ENCODE measurements around the gene RNF17.
"Not testable (repeated sequence)": the region's sequence is repeated elsewhere in the genome, so short reads cannot be mapped to it uniquely, and the experiment has no call there.

Gene RNF17

GRCh38 chr13:24742294-24742693 lies 21.7 kb upstream of the RNF17 start:
- DNase-seq (ENCODE audit: low read depth in 2 of 2, low spot score in 1 of 2), result no peak

GRCh38 chr13:24742977-24743376 lies 21.0 kb upstream of the RNF17 start:
- DNase-seq (ENCODE audit: low read depth in 2 of 2, low spot score in 1 of 2), result no peak

- DNase-seq (ENCODE audit: low read depth in 2 of 2, low spot score in 1 of 2), result no peak
Measured at GRCh38 chr13:24744247-24744646, 19.7 kb upstream of the RNF17 start.

- no peak for DNase-seq (ENCODE audit: low read depth in 2 of 2, low spot score in 1 of 2)
Measured at GRCh38 chr13:24745516-24745860, 18.5 kb upstream of the RNF17 start.

GRCh38 chr13:24745861-24746617 lies 17.9 kb upstream of the RNF17 start:
- DNase-seq (ENCODE audit: low read depth in 2 of 2, low spot score in 1 of 2), result no peak

- DNase-seq (ENCODE audit: low read depth in 2 of 2, low spot score in 1 of 2), result no peak
Measured at GRCh38 chr13:24746618-24747247, 17.2 kb upstream of the RNF17 start.

GRCh38 chr13:24747248-24748060 lies 16.5 kb upstream of the RNF17 start:
- DNase-seq (ENCODE audit: low read depth in 2 of 2, low spot score in 1 of 2), result no peak

GRCh38 chr13:24748061-24748400 lies 15.9 kb upstream of the RNF17 start:
- DNase-seq (ENCODE audit: low read depth in 2 of 2, low spot score in 1 of 2), result no peak

GRCh38 chr13:24759197-24759596 lies 4.8 kb upstream of the RNF17 start:
- DNase-seq (ENCODE audit: low read depth in 2 of 2, low spot score in 1 of 2), result no peak

GRCh38 chr13:24764276-24764630 lies 284 bp downstream of the RNF17 start:
- no peak for DNase-seq (ENCODE audit: low read depth in 2 of 2, low spot score in 1 of 2)

- no peak for DNase-seq (ENCODE audit: low read depth in 2 of 2, low spot score in 1 of 2)
Measured at GRCh38 chr13:24777171-24777570, 13.2 kb downstream of the RNF17 start.

- no peak for DNase-seq (ENCODE audit: low read depth in 2 of 2, low spot score in 1 of 2)
Measured at GRCh38 chr13:24784319-24784718, 20.4 kb downstream of the RNF17 start.

GRCh38 chr13:24788538-24788937 lies 24.6 kb downstream of the RNF17 start:
- DNase-seq (ENCODE audit: low read depth in 2 of 2, low spot score in 1 of 2), result no peak

GRCh38 chr13:24802074-24802473 lies 38.1 kb downstream of the RNF17 start:
- no peak for DNase-seq (ENCODE audit: low read depth in 2 of 2, low spot score in 1 of 2)

GRCh38 chr13:24821207-24821606 lies 57.2 kb downstream of the RNF17 start:
- DNase-seq (ENCODE audit: low read depth in 2 of 2, low spot score in 1 of 2), result no peak

- DNase-seq (ENCODE audit: low read depth in 2 of 2, low spot score in 1 of 2), result no peak
Measured at GRCh38 chr13:24822640-24823039, 58.7 kb downstream of the RNF17 start.

GRCh38 chr13:24823122-24823710 lies 59.2 kb downstream of the RNF17 start:
- DNase-seq (ENCODE audit: low read depth in 2 of 2, low spot score in 1 of 2), result not testable (repeated sequence)

- DNase-seq (ENCODE audit: low read depth in 2 of 2, low spot score in 1 of 2), result no peak
Measured at GRCh38 chr13:24827799-24828198, 63.8 kb downstream of the RNF17 start.

- DNase-seq (ENCODE audit: low read depth in 2 of 2, low spot score in 1 of 2), result no peak
Measured at GRCh38 chr13:24834902-24835510, 71.0 kb downstream of the RNF17 start.

GRCh38 chr13:24837528-24837927 lies 73.6 kb downstream of the RNF17 start:
- not testable (repeated sequence) for DNase-seq (ENCODE audit: low read depth in 2 of 2, low spot score in 1 of 2)

GRCh38 chr13:24842549-24843274 lies 78.7 kb downstream of the RNF17 start:
- DNase-seq (ENCODE audit: low read depth in 2 of 2, low spot score in 1 of 2), result no peak

Measured in stimulated activated CD8-positive, alpha-beta memory T cell treated with anti-CD3 and anti-CD28 coated beads, Interleukin-4, amount 100 ng/mL, for 1 hour (primary cell).